K562 (cell line): ENCODE results near the gene QPRT. TPM values are rescaled to one million over a fixed set of nuclear protein-coding genes. Genes with fewer than 3 reads are reported as not detected.

Experiments
- BHLHE40 ChIP-seq: IDR thresholded peaks from 2 replicates; pipeline ENCODE4 v1.6.1; 2011; ENCODE audit warnings: low read length, improper control_type of control experiment
- EHMT2 ChIP-seq: fragments of 450-650 bp; IDR thresholded peaks from 2 replicates; pipeline ENCODE4 v1.6.1; 2018; ENCODE audit warnings: antibody characterized with exemption
- EZH2 ChIP-seq: IDR thresholded peaks from 2 replicates; pipeline ENCODE4 v1.6.1; 2012; ENCODE audit warnings: low read depth, mild to moderate bottlenecking, inconsistent platforms, low read length, borderline replicate concordance
- FOS ChIP-seq: IDR thresholded peaks from 3 replicates; pipeline ENCODE4 v1.6.1; 2011; ENCODE audit not compliant: insufficient read length; ENCODE audit errors: extremely low read depth
- KLF10 ChIP-seq: fragments of 250-450 bp; sonication (Bioruptor Pico); IDR thresholded peaks from 2 replicates; pipeline ENCODE4 v1.6.1; 2021; ENCODE audit warnings: matching md5 sums
- MCM7 ChIP-seq, 2 experiments: fragments of 450-650 bp; IDR thresholded peaks; 2 replicates each; pipeline ENCODE4 v1.6.1; 2016 to 2018
- PHF20 ChIP-seq: fragments of 450-650 bp; IDR thresholded peaks from 2 replicates; pipeline ENCODE4 v1.6.1; 2018; ENCODE audit not compliant: partially characterized antibody
- PRPF4 ChIP-seq: fragments of 200-400 bp; formaldehyde crosslinking; IDR thresholded peaks from one replicate; pipeline ENCODE4 v1.6.1; 2017; ENCODE audit warnings: low read length, low read depth, mild to moderate bottlenecking; ENCODE audit not compliant: insufficient read depth, poor library complexity, severe bottlenecking
- RAD51 ChIP-seq: fragments of 450-650 bp; IDR thresholded peaks from 2 replicates; pipeline ENCODE4 v1.7.1; 2016; ENCODE audit warnings: low read depth, mild to moderate bottlenecking, borderline replicate concordance
- RFX7 ChIP-seq: fragments of 250-450 bp; sonication (Bioruptor Pico); IDR thresholded peaks from 2 replicates; pipeline ENCODE4 v1.5.1; 2021; ENCODE audit warnings: mild to moderate bottlenecking
- SIN3B ChIP-seq: fragments of 450-650 bp; IDR thresholded peaks from 2 replicates; pipeline ENCODE4 v1.6.1; 2017; ENCODE audit warnings: low read depth, mild to moderate bottlenecking, moderate library complexity
- SMAD4 ChIP-seq: fragments of 250-450 bp; sonication (Bioruptor Pico); conservative IDR thresholded peaks from 2 replicates; pipeline ENCODE4 v1.8.0; 2021; ENCODE audit warnings: inconsistent platforms, mild to moderate bottlenecking, moderate library complexity
- SMARCB1 ChIP-seq: IDR thresholded peaks from 2 replicates; pipeline ENCODE4 v1.6.1; 2011; ENCODE audit warnings: improper control_type of control experiment, low read depth; ENCODE audit not compliant: insufficient read length
- SNIP1 ChIP-seq: fragments of 450-650 bp; IDR thresholded peaks from 2 replicates; pipeline ENCODE4 v1.7.1; 2017; ENCODE audit warnings: low read depth, mild to moderate bottlenecking
- SREBF1 ChIP-seq: fragments of 150-350 bp; IDR thresholded peaks from 2 replicates; pipeline ENCODE4 v1.6.1; 2014; ENCODE audit warnings: antibody characterized with exemption, low read depth, low read length, borderline replicate concordance
- TOE1 ChIP-seq, 2 experiments: fragments of 450-650 bp in 1 of 2; sonication (generic) in 1 of 2; formaldehyde crosslinking in 1 of 2; IDR thresholded peaks; 2 replicates each; pipeline versions ENCODE4 v1.7.1 to v1.8.0; 2016 to 2022; ENCODE audit warnings: borderline replicate concordance in 2 of 2, mild to moderate bottlenecking in 2 of 2, antibody characterized with exemption in 1 of 2, inconsistent platforms in 1 of 2, low read depth in 1 of 2, missing genetic modification reagents in 1 of 2, moderate library complexity in 1 of 2
- USF1 ChIP-seq: sonication (generic); formaldehyde crosslinking; IDR thresholded peaks from 2 replicates; pipeline ENCODE4 v1.9.0; 2022; ENCODE audit warnings: mild to moderate bottlenecking, missing genetic modification reagents
- ZFP1 ChIP-seq: fragments of 450-650 bp; formaldehyde crosslinking; IDR thresholded peaks from 2 replicates; pipeline ENCODE4 v1.4.0; 2020; ENCODE audit warnings: mild to moderate bottlenecking, mixed read lengths
- ZNF143 ChIP-seq: sonication (generic); formaldehyde crosslinking; IDR thresholded peaks from 2 replicates; pipeline ENCODE4 v1.9.0; 2022; ENCODE audit warnings: mild to moderate bottlenecking, missing genetic modification reagents
- ZNF41 ChIP-seq: fragments of 250-450 bp; sonication (Bioruptor Pico); conservative IDR thresholded peaks from 2 replicates; pipeline ENCODE4 v1.4.0; 2020; ENCODE audit warnings: mild to moderate bottlenecking
- ZNF717 ChIP-seq: fragments of 250-450 bp; sonication (Bioruptor Pico); IDR thresholded peaks from 2 replicates; pipeline ENCODE4 v1.5.0; 2021
- ZNF830 ChIP-seq: fragments of 250-450 bp; sonication (Bioruptor Pico); IDR thresholded peaks from 2 replicates; pipeline ENCODE4 v1.5.0; 2021; ENCODE audit warnings: mild to moderate bottlenecking
- polyA plus RNA-seq, 8 experiments: library from polyadenylated mRNA; depleted of rRNA in 4 of 8; stranded (reverse) in 5 of 8; unstranded in 3 of 8; fragments of >200 nt; fragmentation: Nextera tagmentation in 2 of 8; fragmentation: Illumina TruSeq in 1 of 8; extraction: Ambion mirVana in 2 of 8; extraction: Trizol in 1 of 8; gene quantifications; 2 replicates each; pipeline versions ENCODE4 v1.2.1 to v1.2.3, GENCODE V29; 2011 to 2014; ENCODE audit warnings: inconsistent platforms in 1 of 8, missing spikeins in 1 of 8
- total RNA-seq, 7 experiments: library from RNA; depleted of rRNA in 6 of 7; stranded (reverse); fragments of >200 nt in 6 of 7; fragmentation: Illumina TruSeq in 2 of 7; extraction: Trizol in 2 of 7; gene quantifications; 2 replicates each; pipeline versions ENCODE4 v1.2.1 to v1.2.3, GENCODE V29; 2011 to 2021; ENCODE audit warnings: low replicate concordance in 1 of 7
- TF ChIP-seq, protein P1 (sequence below), 2 experiments: fragments of 450-650 bp; formaldehyde crosslinking in 1 of 2; IDR thresholded peaks; 2 replicates each; pipeline versions ENCODE4 v1.4.0 to v1.6.1; 2014 to 2020; ENCODE audit warnings: mild to moderate bottlenecking in 2 of 2, borderline replicate concordance in 1 of 2, low read depth in 1 of 2

The QPRT gene
- total and polyA plus RNA-seq, 9 of the 15 experiments (the other 6 are each of a cell fraction or from before 2014, with no cell fraction given) = 7.7 to 112 (median 64.1) TPM

DNA sequence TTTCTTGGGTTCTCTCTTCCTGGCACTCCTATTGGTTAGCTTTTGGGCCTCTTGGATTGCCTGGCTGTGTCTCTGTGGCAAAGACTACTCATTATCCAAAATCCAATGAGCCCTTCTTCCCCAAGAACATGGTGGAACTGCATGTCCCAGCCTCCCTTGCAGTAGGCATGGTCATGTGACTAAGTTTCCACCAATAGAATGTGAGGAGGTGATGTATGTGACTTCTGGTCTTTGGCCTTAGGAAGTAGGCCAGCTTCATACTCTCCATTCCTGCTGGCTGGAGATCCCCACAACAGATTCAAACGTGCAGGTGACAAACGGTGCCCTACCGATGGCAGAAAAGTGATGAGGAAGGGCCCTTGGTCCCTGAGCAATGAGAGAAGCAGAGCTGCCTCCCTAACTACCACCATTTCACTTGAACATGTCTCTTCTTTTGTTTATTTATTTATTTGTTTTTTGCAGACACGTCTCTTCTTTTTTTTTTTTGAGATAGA, 33.2 kb upstream of the QPRT start (continued):
- TF ChIP-seq PHF20 (peak; percentile 58), ZNF717 (CRISPR knock-in tag) (no peak), USF1 (CRISPR knock-in tag) (peak; percentile 97), SMARCB1 (no peak), EHMT2 (peak; percentile 85), FOS (peak; percentile 57), SNIP1 (no peak), MCM7 (IDR thresholded peaks at IDR 0.05) (no peak), ZNF143 (peak; percentile 87), TOE1 (IDR thresholded peaks at IDR 0.05; ENCODE audit: borderline replicate concordance) (peak; percentile 99), TOE1 (CRISPR knock-in tag; IDR thresholded peaks at IDR 0.05; ENCODE audit: borderline replicate concordance, low read depth) (no peak), EZH2 (no peak), ZNF830 (CRISPR knock-in tag) (no peak), SREBF1 (no peak), RAD51 (peak; percentile 97), KLF10 (CRISPR knock-in tag) (no peak), PRPF4 (no peak), SMAD4 (CRISPR knock-in tag) (0 out of 2 replicates have a peak, but pooled peaks have one; percentile 13), ZFP1 (CRISPR knock-in tag) (no peak), BHLHE40 (no peak), RFX7 (CRISPR knock-in tag) (no peak), ZNF41 (CRISPR knock-in tag) (no peak), SIN3B (no peak)
- TF ChIP-seq, protein P1, sequence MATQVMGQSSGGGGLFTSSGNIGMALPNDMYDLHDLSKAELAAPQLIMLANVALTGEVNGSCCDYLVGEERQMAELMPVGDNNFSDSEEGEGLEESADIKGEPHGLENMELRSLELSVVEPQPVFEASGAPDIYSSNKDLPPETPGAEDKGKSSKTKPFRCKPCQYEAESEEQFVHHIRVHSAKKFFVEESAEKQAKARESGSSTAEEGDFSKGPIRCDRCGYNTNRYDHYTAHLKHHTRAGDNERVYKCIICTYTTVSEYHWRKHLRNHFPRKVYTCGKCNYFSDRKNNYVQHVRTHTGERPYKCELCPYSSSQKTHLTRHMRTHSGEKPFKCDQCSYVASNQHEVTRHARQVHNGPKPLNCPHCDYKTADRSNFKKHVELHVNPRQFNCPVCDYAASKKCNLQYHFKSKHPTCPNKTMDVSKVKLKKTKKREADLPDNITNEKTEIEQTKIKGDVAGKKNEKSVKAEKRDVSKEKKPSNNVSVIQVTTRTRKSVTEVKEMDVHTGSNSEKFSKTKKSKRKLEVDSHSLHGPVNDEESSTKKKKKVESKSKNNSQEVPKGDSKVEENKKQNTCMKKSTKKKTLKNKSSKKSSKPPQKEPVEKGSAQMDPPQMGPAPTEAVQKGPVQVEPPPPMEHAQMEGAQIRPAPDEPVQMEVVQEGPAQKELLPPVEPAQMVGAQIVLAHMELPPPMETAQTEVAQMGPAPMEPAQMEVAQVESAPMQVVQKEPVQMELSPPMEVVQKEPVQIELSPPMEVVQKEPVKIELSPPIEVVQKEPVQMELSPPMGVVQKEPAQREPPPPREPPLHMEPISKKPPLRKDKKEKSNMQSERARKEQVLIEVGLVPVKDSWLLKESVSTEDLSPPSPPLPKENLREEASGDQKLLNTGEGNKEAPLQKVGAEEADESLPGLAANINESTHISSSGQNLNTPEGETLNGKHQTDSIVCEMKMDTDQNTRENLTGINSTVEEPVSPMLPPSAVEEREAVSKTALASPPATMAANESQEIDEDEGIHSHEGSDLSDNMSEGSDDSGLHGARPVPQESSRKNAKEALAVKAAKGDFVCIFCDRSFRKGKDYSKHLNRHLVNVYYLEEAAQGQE (IDR thresholded peaks at IDR 0.05; ENCODE audit: borderline replicate concordance) = peak; percentile 56
- TF ChIP-seq, protein P1 (CRISPR knock-in tag; IDR thresholded peaks at IDR 0.05; ENCODE audit: low read depth) = no peak
